HuH-7 (cell line): Measurements from ENCODE around the gene DOCK4.

ENCODE experiments used
- DNase-seq: peaks from one replicate; pipeline ENCODE4 v3.0.0; 2011; ENCODE audit warnings: low spot score

DOCK4 gene

GRCh38 chr7:111852081-111852480 is 354.1 kb downstream of the DOCK4 start:
- no peak for DNase-seq

GRCh38 chr7:111846898-111847297 is 359.3 kb downstream of the DOCK4 start:
- no peak for DNase-seq

GRCh38 chr7:111845853-111846252 is 360.3 kb downstream of the DOCK4 start:
- no peak for DNase-seq

- DNase-seq, result no peak
Measured at GRCh38 chr7:111844904-111845671, 361.1 kb downstream of the DOCK4 start.

GRCh38 chr7:111842491-111842890 is 363.7 kb downstream of the DOCK4 start:
- DNase-seq, result no peak

GRCh38 chr7:111841596-111842205 is 364.5 kb downstream of the DOCK4 start:
- DNase-seq, result no peak

GRCh38 chr7:111840528-111840927 is 365.7 kb downstream of the DOCK4 start:
- DNase-seq, result no peak

- DNase-seq, result no peak
Measured at GRCh38 chr7:111839261-111839660, 366.9 kb downstream of the DOCK4 start.

- DNase-seq, result no peak
Measured at GRCh38 chr7:111836592-111836991, 369.6 kb downstream of the DOCK4 start.

GRCh38 chr7:111835066-111835465 is 371.1 kb downstream of the DOCK4 start:
- no peak for DNase-seq

GRCh38 chr7:111834367-111834766 is 371.8 kb downstream of the DOCK4 start:
- no peak for DNase-seq

GRCh38 chr7:111833466-111833865 is 372.7 kb downstream of the DOCK4 start:
- DNase-seq, result no peak

- DNase-seq, result no peak
Measured at GRCh38 chr7:111832174-111832573, 374.0 kb downstream of the DOCK4 start.

GRCh38 chr7:111829221-111829620 is 377.0 kb downstream of the DOCK4 start:
- no peak for DNase-seq

- no peak for DNase-seq
Measured at GRCh38 chr7:111827863-111828504, 378.2 kb downstream of the DOCK4 start.

GRCh38 chr7:111825046-111825445 is 381.2 kb downstream of the DOCK4 start:
- DNase-seq, result no peak

- no peak for DNase-seq
Measured at GRCh38 chr7:111823826-111824225, 382.4 kb downstream of the DOCK4 start.

- no peak for DNase-seq
Measured at GRCh38 chr7:111821046-111821445, 385.2 kb downstream of the DOCK4 start.

- no peak for DNase-seq
Measured at GRCh38 chr7:111820621-111821020, 385.6 kb downstream of the DOCK4 start.

- no peak for DNase-seq
Measured at GRCh38 chr7:111820121-111820520, 386.1 kb downstream of the DOCK4 start.

GRCh38 chr7:111815354-111815753 is 390.8 kb downstream of the DOCK4 start:
- DNase-seq, result no peak

- no peak for DNase-seq
Measured at GRCh38 chr7:111813306-111813705, 392.9 kb downstream of the DOCK4 start.

- DNase-seq, result no peak
Measured at GRCh38 chr7:111806232-111806631, 400.0 kb downstream of the DOCK4 start.
